ENCODE measurements around the gene MRI1.
"Not testable (repeated sequence)": the region's sequence is repeated elsewhere in the genome, so short reads cannot be mapped to it uniquely, and the experiment has no call there.

The MRI1 gene

GRCh38 chr19:13788991-13789390 lies 24.7 kb downstream of the MRI1 start:
- H3K4me1 ChIP-seq (ENCODE audit: control insufficient read depth in 1 of 2, insufficient read depth in 1 of 2, low read depth in 1 of 2, low read length in 1 of 2), result peaks cover 40 to 44% of the 10 kb centered on the region in 2 experiments
- H3K27ac ChIP-seq, result peak overlapping the region; percentile 67

GRCh38 chr19:13790354-13790753 lies 26.0 kb downstream of the MRI1 start:
- Histone ChIP-seq H3K27ac (peak overlapping the region; percentile 67), H3K4me3 (ENCODE audit: low read depth in 1 of 2, low read length in 1 of 2) (no peak overlapping the region), H3K4me1 (ENCODE audit: control insufficient read depth in 1 of 2, insufficient read depth in 1 of 2, low read depth in 1 of 2, low read length in 1 of 2) (peaks cover 40 to 44% of the 10 kb centered on the region in 2 experiments), H3K36me3 (no peaks in the 10 kb centered on the region), H3K9me3 (no peaks in the 10 kb centered on the region), H3K27me3 (no peaks in the 10 kb centered on the region)
- TF ChIP-seq CTCF (IDR thresholded peaks at IDR 0.05), result no peak

More at GRCh38 chr19:13788991-13789390, 24.7 kb downstream of the MRI1 start:
- TF ChIP-seq CTCF (IDR thresholded peaks at IDR 0.05), result no peak
- Histone ChIP-seq H3K36me3 (no peaks in the 10 kb centered on the region), H3K4me3 (ENCODE audit: low read depth in 1 of 2, low read length in 1 of 2) (peak overlapping the region in 1 of 2 experiments; percentile 2), H3K9me3 (no peaks in the 10 kb centered on the region), H3K27me3 (no peaks in the 10 kb centered on the region)

GRCh38 chr19:13793317-13793716 lies 29.0 kb downstream of the MRI1 start:
- not testable (repeated sequence) for H3K9me3 ChIP-seq; H3K27ac ChIP-seq; H3K4me3 ChIP-seq (ENCODE audit: low read depth in 1 of 2, low read length in 1 of 2); H3K27me3 ChIP-seq; H3K36me3 ChIP-seq
- H3K4me1 ChIP-seq (ENCODE audit: control insufficient read depth in 1 of 2, insufficient read depth in 1 of 2, low read depth in 1 of 2, low read length in 1 of 2), result peaks cover 39 to 43% of the 10 kb centered on the region in 2 experiments

GRCh38 chr19:13794398-13794756 lies 30.1 kb downstream of the MRI1 start:
- Histone ChIP-seq H3K27ac (peak overlapping the region; percentile 78), H3K4me3 (ENCODE audit: low read depth in 1 of 2, low read length in 1 of 2) (peak overlapping the region; percentile 71 to 83), H3K9me3 (no peaks in the 10 kb centered on the region), H3K27me3 (no peaks in the 10 kb centered on the region), H3K4me1 (ENCODE audit: control insufficient read depth in 1 of 2, insufficient read depth in 1 of 2, low read depth in 1 of 2, low read length in 1 of 2) (peaks cover 29 to 33% of the 10 kb centered on the region in 2 experiments), H3K36me3 (no peaks in the 10 kb centered on the region)
- no peak for TF ChIP-seq CTCF (IDR thresholded peaks at IDR 0.05)

DNA sequence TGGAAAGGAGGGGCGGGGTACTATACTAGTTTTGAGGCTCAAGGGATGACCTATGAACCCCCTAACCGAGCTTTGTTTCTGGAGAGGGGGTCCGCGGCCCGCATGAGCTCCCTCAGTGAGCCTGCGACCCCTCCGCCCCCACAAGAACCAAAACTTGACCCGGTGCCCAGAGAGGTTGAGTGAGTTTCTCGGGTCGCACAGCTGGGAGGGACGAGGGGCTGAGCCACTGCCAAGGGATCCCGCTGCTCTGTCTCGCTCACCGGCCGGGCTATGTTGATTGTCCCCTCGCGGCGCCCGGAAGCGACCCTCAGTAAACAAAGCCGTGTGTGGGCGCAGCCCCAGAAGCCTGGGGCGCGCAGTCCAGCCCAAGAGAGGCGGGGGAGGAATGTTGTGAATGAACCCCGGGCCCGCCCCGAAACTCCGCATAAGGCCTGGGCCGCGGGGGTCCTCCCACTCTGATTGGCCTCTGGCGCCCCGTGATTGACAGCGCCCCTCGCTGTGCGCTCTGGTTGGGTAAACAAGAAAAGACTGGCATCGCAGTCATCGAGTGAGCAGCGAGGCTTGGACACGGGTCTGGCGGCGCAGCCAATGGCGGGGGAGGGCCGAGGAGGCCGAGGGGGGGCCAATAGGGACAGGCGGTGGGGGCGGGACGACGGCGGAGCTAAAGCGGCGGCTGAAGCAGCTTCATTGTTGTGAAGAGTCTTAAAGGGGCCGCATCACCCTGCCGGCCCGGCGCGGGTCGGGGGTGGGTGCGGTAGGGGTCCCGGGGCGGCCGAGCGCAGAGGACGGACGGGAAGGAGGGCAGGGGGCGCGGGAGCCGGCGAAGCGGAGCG lies 30.7 kb downstream of the MRI1 start, which contains the start of gene ZSWIM4:
Gene ZSWIM4 (plus strand): TSS at position 687 of the 833 bp plus-strand sequence. CDS start 206 bp downstream, outside the sequence.
- Histone ChIP-seq H3K36me3 (no peaks in the 10 kb centered on the region), H3K9me3 (no peaks in the 10 kb centered on the region), H3K27me3 (no peaks in the 10 kb centered on the region), H3K4me3 (ENCODE audit: low read depth in 1 of 2, low read length in 1 of 2) (peak within 1 kb of the TSS; percentile 71 to 83), H3K27ac (peak within 1 kb of the TSS; percentile 78), H3K4me1 (ENCODE audit: control insufficient read depth in 1 of 2, insufficient read depth in 1 of 2, low read depth in 1 of 2, low read length in 1 of 2) (peaks cover 24 to 27% of the 10 kb centered on the region in 2 experiments)
- TF ChIP-seq CTCF (IDR thresholded peaks at IDR 0.05), result peak; percentile 39

DNA sequence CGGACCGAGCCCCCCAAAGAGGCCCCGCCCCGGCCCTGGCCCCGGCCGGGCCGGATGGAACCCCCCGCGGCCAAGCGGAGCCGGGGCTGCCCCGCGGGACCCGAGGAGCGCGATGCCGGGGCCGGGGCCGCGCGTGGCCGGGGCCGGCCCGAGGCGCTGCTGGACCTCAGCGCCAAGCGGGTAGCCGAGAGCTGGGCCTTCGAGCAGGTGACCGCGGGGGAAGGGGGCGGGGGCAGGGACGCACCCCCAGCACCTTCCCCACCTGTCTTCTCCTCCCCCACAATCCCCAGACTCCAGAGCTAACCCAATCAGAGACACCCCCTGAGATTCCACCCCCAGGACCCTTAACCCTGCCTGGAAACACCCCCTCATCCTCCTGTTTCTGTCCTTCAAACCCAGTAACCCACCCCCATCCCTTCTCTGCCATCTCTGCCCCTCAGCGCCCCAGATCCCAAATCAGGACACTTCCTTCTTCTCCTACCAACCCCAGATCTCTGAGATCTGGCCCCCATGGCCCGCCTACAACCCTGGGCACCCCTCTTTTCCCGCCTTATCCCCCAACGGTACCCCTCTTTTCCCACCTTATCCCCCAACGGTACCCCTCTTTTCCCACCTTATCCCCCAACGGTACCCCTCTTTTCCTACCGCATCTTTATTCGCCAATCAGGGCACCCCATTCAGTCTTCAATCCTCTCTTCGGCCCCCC lies 31.4 kb downstream of the MRI1 start:
- Histone ChIP-seq H3K27me3 (no peaks in the 10 kb centered on the region), H3K36me3 (no peaks in the 10 kb centered on the region), H3K4me1 (ENCODE audit: control insufficient read depth in 1 of 2, insufficient read depth in 1 of 2, low read depth in 1 of 2, low read length in 1 of 2) (peaks cover 18 to 20% of the 10 kb centered on the region in 2 experiments), H3K27ac (peak overlapping the region; percentile 78), H3K4me3 (ENCODE audit: low read depth in 1 of 2, low read length in 1 of 2) (peak overlapping the region; percentile 71 to 83), H3K9me3 (no peaks in the 10 kb centered on the region)
- no peak for TF ChIP-seq CTCF (IDR thresholded peaks at IDR 0.05)

All from neutrophil (primary cell).